Hematopoietic multipotent progenitor cell treated with erythropoietin and hydrocortisone succinate and interleukin-3 and kit ligand, for 6 days (in vitro differentiated cells): ENCODE results near the gene KCNK16.

Experiments
- DNase-seq: peaks from one replicate; pipeline ENCODE4 v3.0.0-alpha.2; 2015

The KCNK16 gene

GRCh38 chr6:39273406-39273821 lies 49.1 kb downstream of the KCNK16 start:
- no peak for DNase-seq

- DNase-seq = no peak
Observed at GRCh38 chr6:39269961-39270360, 52.5 kb downstream of the KCNK16 start.

GRCh38 chr6:39268721-39269120 lies 53.8 kb downstream of the KCNK16 start:
- DNase-seq = no peak

- no peak for DNase-seq
Observed at GRCh38 chr6:39268171-39268570, 54.3 kb downstream of the KCNK16 start.

GRCh38 chr6:39266782-39267355 lies 55.6 kb downstream of the KCNK16 start:
- DNase-seq = no peak

- DNase-seq = no peak
Observed at GRCh38 chr6:39266375-39266774, 56.1 kb downstream of the KCNK16 start.
